SK-N-SH (cell line): ENCODE data around the gene NOTCH2. TPM values are rescaled to one million over a fixed set of nuclear protein-coding genes. Genes with fewer than 3 reads are reported as not detected.
A peak's percentile ranks its signal among the peaks of the same experiment; 100 is the strongest.

Source experiments
- CTCF ChIA-PET: fragments of 300-600, 350-600 bp; formaldehyde crosslinking; extraction: SDS; loops from one replicate; lab custom pipeline; 2021; lab: Yijun Ruan, JAX
- POLR2A ChIA-PET: fragments of 350-600 bp; sonication (Branson Sonifier 250); formaldehyde crosslinking; extraction: SDS; loops from one replicate; lab custom pipeline; 2020; ENCODE audit warnings: antibody characterized with exemption, inconsistent platforms; lab: Yijun Ruan, JAX
- DNase-seq: peaks from one replicate; pipeline ENCODE4 v3.0.0; 2012
- H2AFZ ChIP-seq: fragments of 200-600 bp; sonication (generic); 2 replicates; pipeline ENCODE4 v1.8.1; 2016; ENCODE audit warnings: antibody characterized with exemption, mild to moderate bottlenecking, low read depth
- H3F3A ChIP-seq: fragments of 200-600 bp; sonication (generic); replicated peaks from 2 replicates; pipeline ENCODE3; 2016; ENCODE audit warnings: antibody characterized with exemption, mild to moderate bottlenecking; ENCODE audit not compliant: insufficient read depth
- H3K27ac ChIP-seq, 2 experiments: fragments of 200-500 bp in 1 of 2; fragments of 200-600 bp in 1 of 2; sonication (Bioruptor generic) in 1 of 2; sonication (generic), shearing (Covaris generic) in 1 of 2; 2 replicates each; pipeline versions ENCODE4 v1.5.1 to v1.6.1; 2014 to 2016; ENCODE audit warnings: low read depth in 2 of 2, inconsistent platforms in 1 of 2, low read length in 1 of 2, mild to moderate bottlenecking in 1 of 2, mixed read lengths in 1 of 2
- H3K27me3 ChIP-seq: fragments of 200-600 bp; sonication (generic), shearing (Covaris generic); 2 replicates; pipeline ENCODE4 v1.6.1; 2016; ENCODE audit warnings: mixed run types; ENCODE audit not compliant: insufficient read depth
- H3K36me3 ChIP-seq, 2 experiments: fragments of 200-500 bp in 1 of 2; fragments of 200-600 bp in 1 of 2; sonication (Bioruptor generic) in 1 of 2; sonication (generic) in 1 of 2; replicated peaks in 1 of 2; 2 replicates each; pipeline versions ENCODE3 to v1.5.1; 2014 to 2016; ENCODE audit warnings: low read length in 1 of 2, mild to moderate bottlenecking in 1 of 2; ENCODE audit not compliant: insufficient read depth in 2 of 2, control insufficient read depth in 1 of 2
- H3K4me1 ChIP-seq, 2 experiments: fragments of 200-500 bp in 1 of 2; fragments of 200-600 bp in 1 of 2; sonication (Bioruptor generic) in 1 of 2; sonication (generic), shearing (Covaris generic) in 1 of 2; 2 replicates each; pipeline versions ENCODE4 v1.5.1 to v1.6.1; 2014 to 2016; ENCODE audit warnings: low read depth in 1 of 2, low read length in 1 of 2, mixed run types in 1 of 2; ENCODE audit not compliant: insufficient read depth in 2 of 2, control insufficient read depth in 1 of 2
- H3K4me2 ChIP-seq: fragments of 200-600 bp; sonication (generic), shearing (Covaris generic); 2 replicates; pipeline ENCODE4 v1.6.1; 2017; ENCODE audit warnings: mixed run types
- H3K4me3 ChIP-seq, 2 experiments: fragments of 200-500 bp in 1 of 2; fragments of 200-600 bp in 1 of 2; sonication (Bioruptor generic) in 1 of 2; sonication (generic), shearing (Covaris generic) in 1 of 2; 2 replicates each; pipeline versions ENCODE4 v1.5.1 to v1.8.1; 2014 to 2016; ENCODE audit warnings: low read depth in 2 of 2, inconsistent platforms in 1 of 2, low read length in 1 of 2, mild to moderate bottlenecking in 1 of 2, mixed read lengths in 1 of 2, moderate library complexity in 1 of 2
- H3K79me2 ChIP-seq: fragments of 200-600 bp; sonication (generic); 2 replicates; pipeline ENCODE4 v1.8.1; 2017; ENCODE audit warnings: mild to moderate bottlenecking; ENCODE audit not compliant: insufficient read depth
- H3K9ac ChIP-seq: fragments of 200-600 bp; sonication (generic); 2 replicates; pipeline ENCODE4 v1.6.1; 2017; ENCODE audit warnings: mixed run types
- H3K9me2 ChIP-seq: fragments of 200-600 bp; sonication (generic); 2 replicates; pipeline ENCODE4 v1.6.1; 2017; ENCODE audit warnings: mixed run types
- H3K9me3 ChIP-seq: fragments of 200-600 bp; sonication (generic); 2 replicates; pipeline ENCODE4 v1.6.1; 2017; ENCODE audit warnings: mixed run types, mild to moderate bottlenecking, moderate library complexity
- H4K20me1 ChIP-seq: fragments of 200-600 bp; sonication (generic); 2 replicates; pipeline ENCODE4 v1.6.1; 2017; ENCODE audit warnings: mild to moderate bottlenecking, mixed run types; ENCODE audit not compliant: insufficient read depth
- ELF1 ChIP-seq: IDR thresholded peaks from 2 replicates; pipeline ENCODE4 v1.4.0; 2012
- JUND ChIP-seq: IDR thresholded peaks from 2 replicates; pipeline ENCODE4 v1.4.0; 2012
- MEF2A ChIP-seq: IDR thresholded peaks from 2 replicates; pipeline ENCODE4 v1.4.0; 2012; ENCODE audit warnings: low read depth, borderline replicate concordance
- POLR2AphosphoS5 ChIP-seq: IDR thresholded peaks from 2 replicates; pipeline ENCODE4 v1.6.1; 2012; ENCODE audit warnings: low read depth, low read length
- RAD21 ChIP-seq: IDR thresholded peaks from 2 replicates; pipeline ENCODE4 v1.6.1; 2012; ENCODE audit warnings: mild to moderate bottlenecking, low read length
- RXRA ChIP-seq: IDR thresholded peaks from 2 replicates; pipeline ENCODE4 v1.4.0; 2012; ENCODE audit warnings: low read depth, mild to moderate bottlenecking, borderline replicate concordance
- SMC3 ChIP-seq: IDR thresholded peaks from 2 replicates; pipeline ENCODE4 v1.6.1; 2012; ENCODE audit warnings: low read depth, low read length, improper control_type of control experiment
- TEAD4 ChIP-seq: IDR thresholded peaks from 2 replicates; pipeline ENCODE4 v1.4.0; 2012; ENCODE audit warnings: mild to moderate bottlenecking, borderline replicate concordance; ENCODE audit not compliant: insufficient read depth
- USF1 ChIP-seq: IDR thresholded peaks from 2 replicates; pipeline ENCODE4 v1.4.0; 2012; ENCODE audit warnings: low read depth, borderline replicate concordance
- WGBS: methylation state at CpG from one replicate; pipeline ENCODE4 v1.1.6; 2017; ENCODE audit warnings: low lambda C conversion rate; 5-methylcytosine and 5-hydroxymethylcytosine counted together
- polyA plus RNA-seq, 3 experiments: library from polyadenylated mRNA; depleted of rRNA; stranded (reverse); fragments of >200 nt; gene quantifications; 2 replicates each; pipeline ENCODE4 v1.2.3, GENCODE V29; 2012
- TF ChIP-seq, protein P1 (sequence below): fragments of 200-600 bp; sonication (generic); IDR thresholded peaks from 2 replicates; pipeline ENCODE4 v1.6.1; 2017; ENCODE audit warnings: antibody characterized with exemption, mild to moderate bottlenecking, moderate library complexity

Gene NOTCH2
- polyA plus RNA-seq, 1 of the 3 experiments (the other 2 are of a cell fraction): 23.0 TPM

DNA sequence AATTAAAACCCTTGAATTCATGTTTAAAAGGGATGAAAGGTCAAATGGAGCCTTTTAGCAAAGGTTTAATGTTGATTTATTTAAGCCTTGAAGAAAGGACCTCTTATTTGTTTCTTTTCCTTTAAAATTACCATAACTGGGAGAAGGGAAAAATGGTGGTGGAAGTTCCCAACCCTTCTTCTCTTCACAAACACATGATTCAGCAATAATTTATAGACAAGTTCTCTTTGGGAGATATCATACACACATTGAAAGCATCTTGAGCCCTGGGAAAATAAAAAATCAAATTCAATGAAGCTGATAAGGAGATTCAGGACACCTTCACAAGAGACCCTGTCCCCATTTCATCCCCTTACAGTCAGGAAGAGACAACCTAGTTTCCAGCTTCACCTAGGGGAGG, 182.0 kb downstream of the NOTCH2 start:
- Histone ChIP-seq H3K36me3 (no peaks in the 10 kb centered on the region), H3K9me2 (no peaks in the 10 kb centered on the region), H3K4me1 (no peaks in the 10 kb centered on the region), H4K20me1 (no peaks in the 10 kb centered on the region), H3K27me3 (no peaks in the 10 kb centered on the region), H3F3A (no peaks in the 10 kb centered on the region), H2AFZ (no peak overlapping the region), H3K4me3 (no peak overlapping the region)
- ChIA-PET CTCF (interaction anchor here (2.0 kb wide), 1 partner anchor 11 kb away, joined by 9 read pairs; no protein-coding TSS in a partner anchor), POLR2A (no interaction called here)
- TF ChIP-seq ELF1 (no peak), POLR2AphosphoS5 (no peak), MEF2A (no peak), USF1 (no peak), RXRA (no peak), JUND (no peak)
- TF ChIP-seq, all 33 proteins: peak for 0
- Histone ChIP-seq H3K9me3 (no peaks in the 10 kb centered on the region), H3K27ac (no peak overlapping the region), H3K9ac (no peak overlapping the region), H3K79me2 (no peaks in the 10 kb centered on the region), H3K4me2 (no peak overlapping the region)
- DNase-seq: no peak

DNA sequence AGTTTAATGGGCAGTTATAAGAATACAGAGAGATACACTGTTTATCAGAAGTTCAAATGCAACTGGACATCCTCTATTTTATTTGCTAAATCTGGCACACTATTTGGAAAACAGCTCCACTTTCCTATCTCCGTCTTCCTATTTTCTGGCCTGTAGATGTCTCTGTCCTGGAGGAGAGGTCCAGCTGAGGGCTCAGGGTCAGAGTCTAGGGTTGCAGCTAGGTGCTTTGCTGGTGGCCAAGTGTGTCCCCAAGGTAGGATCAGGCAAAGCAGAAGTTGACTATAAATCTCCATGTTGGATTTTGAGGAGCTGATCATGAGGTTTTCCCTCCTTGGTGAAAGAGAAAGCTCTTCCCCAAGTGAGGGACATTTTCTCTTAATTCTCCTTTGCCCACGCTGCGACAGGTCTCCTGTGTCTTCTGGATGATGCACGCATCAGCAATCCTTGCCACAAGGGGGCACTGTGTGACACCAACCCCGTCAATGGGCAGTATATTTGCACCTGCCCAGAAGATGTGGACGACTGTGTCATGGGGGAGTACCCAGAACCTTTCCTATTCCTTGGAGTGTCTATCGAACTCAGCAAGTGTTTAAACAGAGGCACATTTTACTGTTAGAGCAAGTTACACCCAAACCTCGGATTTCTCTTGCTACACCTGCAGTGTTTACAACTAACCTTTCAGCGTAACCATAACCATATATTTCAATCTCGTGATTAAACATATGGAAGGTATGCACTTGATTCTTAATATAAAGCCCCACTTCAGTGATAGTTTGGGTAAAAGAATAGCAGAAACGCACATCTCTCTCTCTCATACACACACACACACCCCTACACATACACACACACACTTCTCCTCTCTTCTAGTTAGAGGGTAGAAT, 183.3 kb downstream of the NOTCH2 start:
- POLR2A ChIA-PET: no interaction called here
- TF ChIP-seq RAD21 (peak; percentile 57), TEAD4 (no peak), SMC3 (peak; percentile 52)
- TF ChIP-seq, protein P1, sequence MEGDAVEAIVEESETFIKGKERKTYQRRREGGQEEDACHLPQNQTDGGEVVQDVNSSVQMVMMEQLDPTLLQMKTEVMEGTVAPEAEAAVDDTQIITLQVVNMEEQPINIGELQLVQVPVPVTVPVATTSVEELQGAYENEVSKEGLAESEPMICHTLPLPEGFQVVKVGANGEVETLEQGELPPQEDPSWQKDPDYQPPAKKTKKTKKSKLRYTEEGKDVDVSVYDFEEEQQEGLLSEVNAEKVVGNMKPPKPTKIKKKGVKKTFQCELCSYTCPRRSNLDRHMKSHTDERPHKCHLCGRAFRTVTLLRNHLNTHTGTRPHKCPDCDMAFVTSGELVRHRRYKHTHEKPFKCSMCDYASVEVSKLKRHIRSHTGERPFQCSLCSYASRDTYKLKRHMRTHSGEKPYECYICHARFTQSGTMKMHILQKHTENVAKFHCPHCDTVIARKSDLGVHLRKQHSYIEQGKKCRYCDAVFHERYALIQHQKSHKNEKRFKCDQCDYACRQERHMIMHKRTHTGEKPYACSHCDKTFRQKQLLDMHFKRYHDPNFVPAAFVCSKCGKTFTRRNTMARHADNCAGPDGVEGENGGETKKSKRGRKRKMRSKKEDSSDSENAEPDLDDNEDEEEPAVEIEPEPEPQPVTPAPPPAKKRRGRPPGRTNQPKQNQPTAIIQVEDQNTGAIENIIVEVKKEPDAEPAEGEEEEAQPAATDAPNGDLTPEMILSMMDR: peak; percentile 70
- H2AFZ ChIP-seq: no peak overlapping the region
- no peaks in the 10 kb centered on the region for H3K9me2 ChIP-seq
- H3K79me2 ChIP-seq: no peaks in the 10 kb centered on the region
- no peaks in the 10 kb centered on the region for H3K27me3 ChIP-seq
- H3K9ac ChIP-seq: no peak overlapping the region
- CTCF ChIA-PET: interaction anchor here (0.6 to 2.0 kb wide), 13 partner anchors 8 to 122 kb away, joined by 3 to 9 read pairs (median 3); no protein-coding TSS in a partner anchor
- no peak overlapping the region for H3K27ac ChIP-seq
- H3K9me3 ChIP-seq: no peaks in the 10 kb centered on the region
- H3K4me3 ChIP-seq: no peak overlapping the region; a peak in 1 of 4 replicates
- H3F3A ChIP-seq: no peaks in the 10 kb centered on the region
- no peaks in the 10 kb centered on the region for H3K4me1 ChIP-seq
- 49% methylated on average over 11 of the region's 11 CpGs for WGBS
- peak; percentile 53 for DNase-seq
- no peaks in the 10 kb centered on the region for H4K20me1 ChIP-seq
- H3K4me2 ChIP-seq: no peak overlapping the region
- no peaks in the 10 kb centered on the region for H3K36me3 ChIP-seq
